ENCODE results near the gene TRAM2.

DNA sequence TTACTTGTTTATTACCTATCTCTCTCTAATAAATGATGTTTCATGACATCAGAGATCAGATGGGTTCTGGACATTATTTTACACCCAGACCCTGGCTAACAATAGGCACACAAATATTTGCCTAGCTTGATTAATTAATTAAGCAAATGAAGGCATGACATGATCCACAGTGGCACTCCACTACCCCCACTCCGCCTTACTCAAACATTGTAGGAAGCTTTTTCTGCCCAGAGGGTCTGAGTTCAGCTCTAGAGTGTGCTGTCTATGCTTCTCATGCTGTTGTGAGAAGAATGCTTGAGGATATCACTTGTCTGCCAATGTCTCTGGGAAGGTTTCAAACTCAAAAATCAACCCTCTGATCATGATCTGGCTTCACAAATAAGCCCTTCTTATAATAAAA is 45.0 kb downstream of the TRAM2 start:
- TF ChIP-seq KDM4B (CRISPR knock-in tag; IDR thresholded peaks at IDR 0.05) (no peak), POLR2A (IDR thresholded peaks at IDR 0.05; ENCODE audit: insufficient read depth in 1 of 2, low read depth in 2 of 2, low read length in 2 of 2) (no peak), ZNF501 (CRISPR knock-in tag; IDR thresholded peaks at IDR 0.05) (no peak), MXD1 (CRISPR knock-in tag; IDR thresholded peaks at IDR 0.05) (no peak), POLR2AphosphoS5 (IDR thresholded peaks at IDR 0.05; ENCODE audit: low read depth, low read length) (no peak), HDAC1 (CRISPR knock-in tag; IDR thresholded peaks at IDR 0.05) (no peak), ZBTB26 (CRISPR knock-in tag; IDR thresholded peaks at IDR 0.05; ENCODE audit: borderline replicate concordance) (no peak), SIN3A (IDR thresholded peaks at IDR 0.05; ENCODE audit: borderline replicate concordance, low read depth, low read length) (no peak), MED1 (CRISPR knock-in tag; IDR thresholded peaks at IDR 0.05) (no peak), ZNF350 (CRISPR knock-in tag; IDR thresholded peaks at IDR 0.05; ENCODE audit: borderline replicate concordance, low read depth) (no peak)
- TF ChIP-seq, protein P1, sequence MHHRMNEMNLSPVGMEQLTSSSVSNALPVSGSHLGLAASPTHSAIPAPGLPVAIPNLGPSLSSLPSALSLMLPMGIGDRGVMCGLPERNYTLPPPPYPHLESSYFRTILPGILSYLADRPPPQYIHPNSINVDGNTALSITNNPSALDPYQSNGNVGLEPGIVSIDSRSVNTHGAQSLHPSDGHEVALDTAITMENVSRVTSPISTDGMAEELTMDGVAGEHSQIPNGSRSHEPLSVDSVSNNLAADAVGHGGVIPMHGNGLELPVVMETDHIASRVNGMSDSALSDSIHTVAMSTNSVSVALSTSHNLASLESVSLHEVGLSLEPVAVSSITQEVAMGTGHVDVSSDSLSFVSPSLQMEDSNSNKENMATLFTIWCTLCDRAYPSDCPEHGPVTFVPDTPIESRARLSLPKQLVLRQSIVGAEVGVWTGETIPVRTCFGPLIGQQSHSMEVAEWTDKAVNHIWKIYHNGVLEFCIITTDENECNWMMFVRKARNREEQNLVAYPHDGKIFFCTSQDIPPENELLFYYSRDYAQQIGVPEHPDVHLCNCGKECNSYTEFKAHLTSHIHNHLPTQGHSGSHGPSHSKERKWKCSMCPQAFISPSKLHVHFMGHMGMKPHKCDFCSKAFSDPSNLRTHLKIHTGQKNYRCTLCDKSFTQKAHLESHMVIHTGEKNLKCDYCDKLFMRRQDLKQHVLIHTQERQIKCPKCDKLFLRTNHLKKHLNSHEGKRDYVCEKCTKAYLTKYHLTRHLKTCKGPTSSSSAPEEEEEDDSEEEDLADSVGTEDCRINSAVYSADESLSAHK (CRISPR knock-in tag; IDR thresholded peaks at IDR 0.05; ENCODE audit: borderline replicate concordance), result no peak
- TF ChIP-seq, protein P2, sequence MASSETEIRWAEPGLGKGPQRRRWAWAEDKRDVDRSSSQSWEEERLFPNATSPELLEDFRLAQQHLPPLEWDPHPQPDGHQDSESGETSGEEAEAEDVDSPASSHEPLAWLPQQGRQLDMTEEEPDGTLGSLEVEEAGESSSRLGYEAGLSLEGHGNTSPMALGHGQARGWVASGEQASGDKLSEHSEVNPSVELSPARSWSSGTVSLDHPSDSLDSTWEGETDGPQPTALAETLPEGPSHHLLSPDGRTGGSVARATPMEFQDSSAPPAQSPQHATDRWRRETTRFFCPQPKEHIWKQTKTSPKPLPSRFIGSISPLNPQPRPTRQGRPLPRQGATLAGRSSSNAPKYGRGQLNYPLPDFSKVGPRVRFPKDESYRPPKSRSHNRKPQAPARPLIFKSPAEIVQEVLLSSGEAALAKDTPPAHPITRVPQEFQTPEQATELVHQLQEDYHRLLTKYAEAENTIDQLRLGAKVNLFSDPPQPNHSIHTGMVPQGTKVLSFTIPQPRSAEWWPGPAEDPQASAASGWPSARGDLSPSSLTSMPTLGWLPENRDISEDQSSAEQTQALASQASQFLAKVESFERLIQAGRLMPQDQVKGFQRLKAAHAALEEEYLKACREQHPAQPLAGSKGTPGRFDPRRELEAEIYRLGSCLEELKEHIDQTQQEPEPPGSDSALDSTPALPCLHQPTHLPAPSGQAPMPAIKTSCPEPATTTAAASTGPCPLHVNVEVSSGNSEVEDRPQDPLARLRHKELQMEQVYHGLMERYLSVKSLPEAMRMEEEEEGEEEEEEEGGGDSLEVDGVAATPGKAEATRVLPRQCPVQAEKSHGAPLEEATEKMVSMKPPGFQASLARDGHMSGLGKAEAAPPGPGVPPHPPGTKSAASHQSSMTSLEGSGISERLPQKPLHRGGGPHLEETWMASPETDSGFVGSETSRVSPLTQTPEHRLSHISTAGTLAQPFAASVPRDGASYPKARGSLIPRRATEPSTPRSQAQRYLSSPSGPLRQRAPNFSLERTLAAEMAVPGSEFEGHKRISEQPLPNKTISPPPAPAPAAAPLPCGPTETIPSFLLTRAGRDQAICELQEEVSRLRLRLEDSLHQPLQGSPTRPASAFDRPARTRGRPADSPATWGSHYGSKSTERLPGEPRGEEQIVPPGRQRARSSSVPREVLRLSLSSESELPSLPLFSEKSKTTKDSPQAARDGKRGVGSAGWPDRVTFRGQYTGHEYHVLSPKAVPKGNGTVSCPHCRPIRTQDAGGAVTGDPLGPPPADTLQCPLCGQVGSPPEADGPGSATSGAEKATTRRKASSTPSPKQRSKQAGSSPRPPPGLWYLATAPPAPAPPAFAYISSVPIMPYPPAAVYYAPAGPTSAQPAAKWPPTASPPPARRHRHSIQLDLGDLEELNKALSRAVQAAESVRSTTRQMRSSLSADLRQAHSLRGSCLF (CRISPR knock-in tag; IDR thresholded peaks at IDR 0.05; ENCODE audit: borderline replicate concordance), result no peak

All from HepG2 (cell line).